HCT116 (cell line): Measurements from ENCODE around the gene CLCN5. TPM values are rescaled to one million over a fixed set of nuclear protein-coding genes. Genes with fewer than 3 reads are reported as not detected.
"Not testable (repeated sequence)": the region's sequence is repeated elsewhere in the genome, so short reads cannot be mapped to it uniquely, and the experiment has no call there.

Experiments
- ATAC-seq: fragments of 200-7000 bp; cut with Tn5 transposase; 2 replicates; pipeline ENCODE4 v1.9.1; 2020; ENCODE audit warnings: mild to moderate bottlenecking, moderate library complexity
- BruUV-seq: library from RNA; stranded (reverse); fragments of 400-500 nt; replicated peaks from 2 replicates; lab custom pipeline; 2021; lab: Mats Ljungman, UMichigan
- CTCF ChIA-PET: fragments of 300-600 bp; sonication (Branson Sonifier 250); formaldehyde crosslinking; loops from one replicate; lab custom pipeline; 2021; ENCODE audit warnings: antibody characterized with exemption; lab: Charles Lee
- POLR2A ChIA-PET: fragments of 300-600, 350-600 bp; sonication (Branson Sonifier 250); formaldehyde crosslinking; loops from one replicate; lab custom pipeline; 2021; ENCODE audit warnings: antibody characterized with exemption; lab: Charles Lee
- RAD21 ChIA-PET, 2 experiments: fragments of 300-600 bp; sonication (Branson Sonifier 250); formaldehyde crosslinking; loops; one replicate each; lab custom pipeline; 2023; ENCODE audit warnings: low total read pairs in 2 of 2; ENCODE audit not compliant: uncharacterized antibody in 2 of 2, unreplicated experiment in 2 of 2, low non-redundant PET in 1 of 2; lab: Charles Lee
- DNase-seq: peaks from one replicate; pipeline ENCODE4 v3.0.0-alpha.2; 2010; ENCODE audit warnings: low read depth, low spot score
- H2AFZ ChIP-seq: fragments of 200-600 bp; shearing (Covaris generic), sonication (generic); 2 replicates; pipeline ENCODE4 v1.6.1; 2017; ENCODE audit warnings: low read depth, mixed run types, mixed read lengths, antibody characterized with exemption, low read length; ENCODE audit not compliant: poor library complexity, severe bottlenecking
- H3K27ac ChIP-seq: 2 replicates; pipeline ENCODE4 v1.5.1; 2012; ENCODE audit warnings: low read depth, low read length
- H3K27me3 ChIP-seq: fragments of 200-600 bp; sonication (generic); 2 replicates; pipeline ENCODE4 v1.6.1; 2016; ENCODE audit warnings: mixed run types, low read length, mixed read lengths; ENCODE audit not compliant: insufficient read depth
- H3K36me3 ChIP-seq, 2 experiments: fragments of 200-500 bp in 1 of 2; fragments of 200-600 bp in 1 of 2; sonication (Bioruptor generic) in 1 of 2; sonication (generic) in 1 of 2; 2 replicates each; pipeline versions ENCODE4 v1.5.1 to v1.6.1; 2014 to 2016; ENCODE audit warnings: low read length in 2 of 2, inconsistent platforms in 1 of 2, mixed read lengths in 1 of 2, mixed run types in 1 of 2; ENCODE audit not compliant: insufficient read depth in 2 of 2, control insufficient read depth in 1 of 2
- H3K4me1 ChIP-seq, 2 experiments: fragments of 200-600 bp in 1 of 2; sonication (generic) in 1 of 2; 2 replicates each; pipeline versions ENCODE4 v1.5.1 to v1.6.1; 2012 to 2017; ENCODE audit warnings: low read length in 2 of 2, inconsistent platforms in 1 of 2, mild to moderate bottlenecking in 1 of 2, mixed read lengths in 1 of 2, mixed run types in 1 of 2, moderate library complexity in 1 of 2; ENCODE audit not compliant: insufficient read depth in 2 of 2, control insufficient read depth in 1 of 2
- H3K4me2 ChIP-seq: fragments of 200-600 bp; sonication (generic); 2 replicates; pipeline ENCODE4 v1.6.1; 2017; ENCODE audit warnings: mixed run types, low read length, mixed read lengths
- H3K4me3 ChIP-seq, 2 experiments: fragments of 200-600 bp in 1 of 2; sonication (generic) in 1 of 2; replicated peaks in 1 of 2; 2 replicates each; pipeline ENCODE4 v1.5.1; 2011 to 2016; ENCODE audit warnings: low read length in 2 of 2, control low read depth in 1 of 2, low read depth in 1 of 2, mild to moderate bottlenecking in 1 of 2, mixed read lengths in 1 of 2, mixed run types in 1 of 2
- H3K79me2 ChIP-seq: fragments of 200-600 bp; sonication (generic); 2 replicates; pipeline ENCODE4 v1.6.1; 2017; ENCODE audit warnings: mild to moderate bottlenecking, mixed run types, low read length, moderate library complexity, mixed read lengths; ENCODE audit not compliant: insufficient read depth
- H3K9ac ChIP-seq: fragments of 200-600 bp; sonication (generic); 2 replicates; pipeline ENCODE4 v1.6.1; 2016; ENCODE audit warnings: low read length, mixed read lengths
- H3K9me2 ChIP-seq: fragments of 200-600 bp; sonication (generic), shearing (Covaris generic); 2 replicates; pipeline ENCODE4 v1.6.1; 2017; ENCODE audit warnings: mixed run types, mild to moderate bottlenecking, moderate library complexity; ENCODE audit not compliant: insufficient read depth
- H3K9me3 ChIP-seq, 2 experiments: fragments of 200-500 bp in 1 of 2; fragments of 200-600 bp in 1 of 2; sonication (Bioruptor generic) in 1 of 2; sonication (generic) in 1 of 2; 2 replicates each; pipeline ENCODE4 v1.6.1; 2014 to 2017; ENCODE audit warnings: low read length in 2 of 2, mixed read lengths in 2 of 2, inconsistent platforms in 1 of 2, low read depth in 1 of 2, mild to moderate bottlenecking in 1 of 2, mixed run types in 1 of 2, moderate library complexity in 1 of 2; ENCODE audit not compliant: control insufficient read depth in 1 of 2, insufficient read depth in 1 of 2
- H4K20me1 ChIP-seq: fragments of 200-600 bp; sonication (generic), shearing (Covaris generic); 2 replicates; pipeline ENCODE4 v1.6.1; 2017; ENCODE audit warnings: mixed run types, mild to moderate bottlenecking, moderate library complexity; ENCODE audit not compliant: insufficient read depth
- CEBPB ChIP-seq: IDR thresholded peaks from 2 replicates; pipeline ENCODE4 v1.6.1; 2012; ENCODE audit warnings: low read depth
- EZH2 ChIP-seq: fragments of 200-600 bp; sonication (generic); IDR thresholded peaks from 2 replicates; pipeline ENCODE4 v1.6.1; 2017; ENCODE audit warnings: antibody characterized with exemption, mixed run types
- MAX ChIP-seq: IDR thresholded peaks from 2 replicates; pipeline ENCODE4 v1.6.1; 2012
- POLR2A ChIP-seq: IDR thresholded peaks from 2 replicates; pipeline ENCODE4 v1.7.0; 2011; ENCODE audit warnings: borderline replicate concordance; ENCODE audit not compliant: insufficient read depth, insufficient read length; ENCODE audit errors: extremely low read depth
- REST ChIP-seq: IDR thresholded peaks from 2 replicates; pipeline ENCODE4 v1.6.1; 2012; ENCODE audit warnings: low read depth
- SP1 ChIP-seq: IDR thresholded peaks from 2 replicates; pipeline ENCODE4 v1.6.1; 2012; ENCODE audit warnings: low read depth
- SRF ChIP-seq: IDR thresholded peaks from 2 replicates; pipeline ENCODE4 v1.6.1; 2012; ENCODE audit warnings: low read depth
- YY1 ChIP-seq: IDR thresholded peaks from 2 replicates; pipeline ENCODE4 v1.6.1; 2011; ENCODE audit warnings: low read length, low read depth, moderate library complexity, mild to moderate bottlenecking; ENCODE audit not compliant: insufficient replicate concordance; ENCODE audit errors: extremely low read depth
- ZBTB33 ChIP-seq: IDR thresholded peaks from 2 replicates; pipeline ENCODE4 v1.6.1; 2011; ENCODE audit warnings: mild to moderate bottlenecking, low read length, moderate library complexity; ENCODE audit not compliant: insufficient replicate concordance; ENCODE audit errors: extremely low read depth
- ZFX ChIP-seq: fragments of 450-650 bp; IDR thresholded peaks from 2 replicates; pipeline ENCODE4 v1.6.1; 2017
- intact Hi-C: fragments of 100-400 bp; cut with micrococcal nuclease; formaldehyde crosslinking; loops from 2 replicates; pipeline ENCODE4 v1.10.0; 2022
- total RNA-seq: library from RNA; stranded (reverse); gene quantifications from one replicate; pipeline ENCODE4 v1.2.1, GENCODE V29; 2021; ENCODE audit not compliant: unreplicated experiment

CLCN5 gene
- total RNA-seq, 1 experiment from 2014 or later: 6.1 TPM

GRCh38 chrX:50025591-50025990 lies 103.2 kb downstream of the CLCN5 start:
- H4K20me1 ChIP-seq, H3K27me3 ChIP-seq, H3K9me2 ChIP-seq, H3K9me3 ChIP-seq, BruUV-seq, H3K79me2 ChIP-seq, RAD21 ChIA-PET, ATAC-seq, intact Hi-C loops, H3K9ac ChIP-seq, H3K36me3 ChIP-seq, POLR2A ChIA-PET, H3K4me1 ChIP-seq, DNase-seq, H3K4me3 ChIP-seq, H3K4me2 ChIP-seq, H3K27ac ChIP-seq, CTCF ChIA-PET, H2AFZ ChIP-seq: not testable (repeated sequence)

GRCh38 chrX:50035126-50035525 lies 112.7 kb downstream of the CLCN5 start:
- CTCF ChIA-PET: no interaction called here

More at GRCh38 chrX:50035126-50035525, 112.7 kb downstream of the CLCN5 start:
- no peak for DNase-seq
- Histone ChIP-seq H2AFZ (no peak overlapping the region), H3K36me3 (no peaks in the 10 kb centered on the region), H3K4me2 (no peak overlapping the region), H3K9ac (no peak overlapping the region), H3K9me3 (no peaks in the 10 kb centered on the region), H3K4me3 (no peak overlapping the region), H3K27ac (no peak overlapping the region), H3K79me2 (no peaks in the 10 kb centered on the region), H3K27me3 (no peaks in the 10 kb centered on the region), H3K4me1 (no peaks in the 10 kb centered on the region), H3K9me2 (no peaks in the 10 kb centered on the region), H4K20me1 (no peaks in the 10 kb centered on the region)
- intact Hi-C loops: no loop called here
- RAD21 ChIA-PET: no interaction called here
- no TSS peak for BruUV-seq
- ATAC-seq: no peak
- POLR2A ChIA-PET: no interaction called here
- TF ChIP-seq YY1 (no peak), POLR2A (no peak), ZFX (no peak), SRF (no peak), ZBTB33 (no peak), SP1 (no peak), CEBPB (no peak), EZH2 (no peak), REST (no peak), MAX (no peak)
